Subcutaneous adipose tissue (tissue), 4 donors: ENCODE measurements around the gene ABCC8. TPM values are rescaled to one million over a fixed set of nuclear protein-coding genes. Genes with fewer than 3 reads are reported as not detected.

Experiments used
- total RNA-seq, 4 donors: library from RNA; depleted of rRNA; stranded (reverse); fragments of >200 nt; gene quantifications; one replicate each; pipeline ENCODE4 v1.1.0, GENCODE V29; 2016
- TF ChIP-seq, protein P1 (sequence below): fragments of 450-650 bp; IDR thresholded peaks from one replicate; pipeline ENCODE4 v1.5.1; 2016; ENCODE audit warnings: low read depth, mild to moderate bottlenecking, control low read depth, antibody characterized with exemption, moderate library complexity

ABCC8 gene
- total RNA-seq, 4 donors from 2014 or later: 0.16 to 0.51 TPM; not detected in 2

DNA sequence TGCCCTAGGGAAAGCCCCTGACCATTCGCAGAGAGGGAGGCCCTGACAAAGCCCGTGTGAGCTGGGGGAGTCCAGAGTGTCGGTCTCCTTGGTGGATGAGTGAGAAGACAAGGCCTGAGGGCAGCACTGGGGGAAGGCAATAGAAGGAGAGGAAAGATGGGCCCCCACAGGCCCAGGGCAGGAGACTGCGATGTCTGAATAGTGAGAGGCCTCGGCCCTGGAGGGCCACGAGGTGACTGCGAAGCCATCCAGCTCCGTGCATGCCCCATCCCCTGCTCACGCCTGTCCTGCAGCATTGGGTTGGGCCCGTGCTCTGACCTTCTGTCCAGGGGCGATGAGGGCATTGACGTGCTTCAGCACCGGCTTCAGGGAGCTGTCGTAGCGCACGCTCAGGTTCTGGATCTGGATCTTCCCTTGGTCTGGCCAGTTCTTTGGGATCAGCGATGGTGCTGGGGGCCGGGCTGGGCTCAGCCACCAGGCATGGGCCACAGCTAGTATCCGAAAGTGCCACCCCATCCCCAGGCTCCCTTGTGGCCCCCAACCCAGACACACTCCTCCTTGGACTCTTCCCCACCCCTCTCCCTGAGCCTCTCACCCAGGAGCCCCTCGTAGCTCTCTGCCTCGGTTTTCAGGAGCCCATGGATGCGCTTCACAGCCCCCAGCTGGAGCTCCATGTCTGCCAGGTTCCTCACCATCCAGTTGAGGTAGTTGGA lies 79.9 kb downstream of the ABCC8 start:
- TF ChIP-seq, protein P1, sequence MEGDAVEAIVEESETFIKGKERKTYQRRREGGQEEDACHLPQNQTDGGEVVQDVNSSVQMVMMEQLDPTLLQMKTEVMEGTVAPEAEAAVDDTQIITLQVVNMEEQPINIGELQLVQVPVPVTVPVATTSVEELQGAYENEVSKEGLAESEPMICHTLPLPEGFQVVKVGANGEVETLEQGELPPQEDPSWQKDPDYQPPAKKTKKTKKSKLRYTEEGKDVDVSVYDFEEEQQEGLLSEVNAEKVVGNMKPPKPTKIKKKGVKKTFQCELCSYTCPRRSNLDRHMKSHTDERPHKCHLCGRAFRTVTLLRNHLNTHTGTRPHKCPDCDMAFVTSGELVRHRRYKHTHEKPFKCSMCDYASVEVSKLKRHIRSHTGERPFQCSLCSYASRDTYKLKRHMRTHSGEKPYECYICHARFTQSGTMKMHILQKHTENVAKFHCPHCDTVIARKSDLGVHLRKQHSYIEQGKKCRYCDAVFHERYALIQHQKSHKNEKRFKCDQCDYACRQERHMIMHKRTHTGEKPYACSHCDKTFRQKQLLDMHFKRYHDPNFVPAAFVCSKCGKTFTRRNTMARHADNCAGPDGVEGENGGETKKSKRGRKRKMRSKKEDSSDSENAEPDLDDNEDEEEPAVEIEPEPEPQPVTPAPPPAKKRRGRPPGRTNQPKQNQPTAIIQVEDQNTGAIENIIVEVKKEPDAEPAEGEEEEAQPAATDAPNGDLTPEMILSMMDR: no peak

DNA sequence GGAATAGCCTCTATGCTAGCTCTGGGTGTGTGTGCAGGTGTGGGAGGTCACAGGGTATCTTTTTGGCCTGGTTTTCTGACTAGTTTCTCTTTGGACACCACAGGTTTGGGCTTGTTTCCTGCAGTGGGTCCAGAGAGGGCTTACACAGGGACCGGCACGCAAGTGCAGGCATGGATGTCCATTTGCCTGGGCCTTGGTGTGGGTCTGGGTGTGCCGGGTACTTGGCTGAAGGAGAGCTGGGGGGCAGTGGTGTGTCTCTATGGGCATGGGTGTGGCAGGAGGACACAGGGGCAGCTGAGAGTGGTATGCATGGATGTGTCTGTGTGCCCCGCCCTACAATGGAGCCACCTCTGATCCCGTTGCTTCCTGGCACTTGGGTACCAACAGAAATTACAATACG lies 80.7 kb downstream of the ABCC8 start:
- TF ChIP-seq, protein P1: no peak

DNA sequence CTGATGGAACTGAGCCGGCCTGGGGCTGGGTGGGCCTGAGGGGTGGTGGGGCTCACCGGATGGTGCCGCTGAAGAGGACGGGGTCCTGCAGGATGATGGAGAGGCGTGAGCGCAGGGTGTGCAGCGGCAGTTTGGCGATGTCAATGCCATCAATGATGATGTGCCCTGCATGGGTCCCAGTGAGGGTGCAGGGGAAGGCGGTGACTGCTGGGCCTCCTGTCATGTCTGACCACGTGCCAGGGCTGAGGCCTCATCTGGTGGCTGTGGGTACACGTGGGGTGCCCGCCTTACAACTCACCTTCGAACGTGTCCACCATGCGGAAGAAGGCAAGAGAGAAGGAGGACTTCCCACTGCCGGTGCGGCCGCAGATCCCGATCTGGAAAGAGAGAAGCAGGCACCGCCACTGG lies 81.1 kb downstream of the ABCC8 start:
- TF ChIP-seq, protein P1: no peak

DNA sequence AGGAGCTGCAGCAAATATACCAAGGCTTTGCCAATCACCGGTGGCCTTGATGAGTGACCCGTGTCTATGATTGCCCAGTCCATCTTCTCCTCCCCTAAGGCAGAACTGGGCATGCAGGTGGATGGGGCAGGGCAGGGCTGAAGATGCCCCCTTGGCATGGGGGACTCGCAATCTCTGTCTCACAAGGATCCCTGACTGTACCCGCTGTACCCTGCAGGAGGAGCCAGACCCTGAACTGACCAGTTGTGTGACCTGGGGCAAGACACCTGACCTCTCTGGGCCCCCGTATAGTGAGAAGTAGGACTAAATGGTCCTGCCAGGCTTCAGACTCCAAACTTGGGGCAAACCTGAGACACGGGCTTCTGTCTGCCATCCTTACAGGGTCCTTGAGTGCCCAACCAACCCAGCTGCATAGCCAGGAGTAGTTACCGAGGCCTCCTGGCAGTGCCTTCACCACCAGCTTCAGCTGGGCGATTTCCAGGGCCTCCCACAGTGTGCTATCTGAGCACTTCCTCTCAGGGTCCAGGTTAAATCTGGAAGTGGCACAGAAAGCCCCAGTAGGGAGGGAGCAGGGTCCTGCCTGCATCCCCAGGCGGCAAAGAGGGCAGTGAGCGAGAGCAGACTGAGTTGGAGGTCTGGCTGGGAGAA lies 81.8 kb downstream of the ABCC8 start:
- TF ChIP-seq, protein P1: no peak

DNA sequence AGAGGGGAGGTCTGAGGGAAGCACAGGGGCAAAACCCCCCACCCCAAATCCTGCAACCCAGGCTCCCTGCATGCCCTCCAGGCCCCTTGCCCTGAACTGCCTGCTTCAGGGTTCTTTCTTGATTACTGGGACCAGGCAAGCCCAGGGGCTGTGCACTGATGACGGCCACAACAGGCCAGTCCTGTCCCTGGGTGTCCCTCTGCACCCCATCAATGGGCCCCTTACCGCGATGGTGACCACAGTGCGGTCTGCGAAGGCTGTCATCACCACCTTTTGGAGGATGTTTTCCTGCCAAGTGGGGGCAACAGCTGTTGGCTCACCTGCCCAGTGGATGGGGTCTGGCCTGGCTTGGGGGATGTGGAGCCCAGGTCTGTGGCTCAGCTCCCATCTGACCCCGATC lies 83.2 kb downstream of the ABCC8 start:
- TF ChIP-seq, protein P1: no peak

DNA sequence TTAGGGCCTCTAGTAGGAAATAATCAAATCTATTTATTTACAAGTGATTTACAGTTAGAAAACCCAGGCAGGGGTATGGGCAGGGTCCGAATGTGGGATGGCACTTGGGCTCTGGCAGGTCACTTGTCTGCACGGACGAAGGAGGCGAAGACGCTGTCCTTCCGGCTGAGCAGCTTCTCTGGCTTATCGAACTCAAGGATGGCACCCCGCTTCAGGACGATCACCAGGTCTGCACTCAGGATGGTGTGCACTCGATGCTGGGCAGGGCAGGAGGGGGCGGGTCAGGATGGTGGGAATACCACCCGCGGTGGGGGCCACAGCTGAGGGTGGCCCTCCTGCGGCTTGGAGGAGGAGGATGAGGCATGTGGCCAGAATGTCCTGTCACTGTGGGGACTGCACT lies 83.8 kb downstream of the ABCC8 start:
- TF ChIP-seq, protein P1: no peak

DNA sequence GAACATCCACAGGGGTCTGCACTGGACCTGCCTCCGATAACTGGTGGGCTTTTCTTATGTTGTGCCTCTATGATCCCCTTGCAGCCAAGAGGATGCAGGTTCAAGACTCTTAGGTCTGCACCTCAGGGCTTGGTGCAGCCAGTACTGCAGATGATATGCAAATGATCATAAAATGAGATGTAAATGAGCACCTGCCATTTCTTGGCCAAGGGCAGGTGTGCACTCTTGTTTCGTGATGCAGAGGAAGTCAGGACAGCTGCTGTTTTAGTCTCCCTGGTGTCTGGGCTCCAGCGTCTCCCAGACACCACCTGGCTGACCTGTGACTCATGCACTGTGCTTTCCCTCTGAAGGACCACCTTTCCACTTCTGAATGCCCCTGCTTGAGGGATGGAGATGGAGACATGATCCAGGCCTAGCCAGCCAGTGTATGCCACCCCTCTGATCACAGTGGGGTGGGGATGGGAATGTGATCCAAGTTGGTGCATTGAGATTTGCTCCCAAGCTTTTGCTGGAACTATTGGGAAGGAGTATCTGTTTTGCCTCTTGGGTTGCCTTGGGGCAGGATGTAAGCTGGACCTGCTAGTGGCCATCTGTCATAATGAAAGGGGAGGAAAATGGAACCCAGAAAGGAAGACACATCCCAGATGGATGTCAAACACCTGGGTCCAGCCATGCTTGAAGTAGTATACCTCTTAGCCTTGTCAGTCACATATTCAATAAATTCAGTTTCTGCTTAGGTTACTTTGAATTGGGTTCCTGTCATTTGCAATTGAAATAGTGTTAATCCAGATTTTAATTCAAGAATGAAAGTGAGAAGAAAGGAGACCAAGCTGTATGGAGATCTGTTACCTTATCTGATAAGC lies 84.9 kb downstream of the ABCC8 start:
- TF ChIP-seq, protein P1: no peak
